Effector CD4-positive, alpha-beta T cell (primary cell): ENCODE data around the gene NEURL1B.
A peak's percentile ranks its signal among the peaks of the same experiment; 100 is the strongest.
"Not testable (repeated sequence)": the region's sequence is repeated elsewhere in the genome, so short reads cannot be mapped to it uniquely, and the experiment has no call there.

Experiments
- DNase-seq: peaks from one replicate; pipeline ENCODE4 v3.0.0-alpha.2; 2020

Gene NEURL1B

DNA sequence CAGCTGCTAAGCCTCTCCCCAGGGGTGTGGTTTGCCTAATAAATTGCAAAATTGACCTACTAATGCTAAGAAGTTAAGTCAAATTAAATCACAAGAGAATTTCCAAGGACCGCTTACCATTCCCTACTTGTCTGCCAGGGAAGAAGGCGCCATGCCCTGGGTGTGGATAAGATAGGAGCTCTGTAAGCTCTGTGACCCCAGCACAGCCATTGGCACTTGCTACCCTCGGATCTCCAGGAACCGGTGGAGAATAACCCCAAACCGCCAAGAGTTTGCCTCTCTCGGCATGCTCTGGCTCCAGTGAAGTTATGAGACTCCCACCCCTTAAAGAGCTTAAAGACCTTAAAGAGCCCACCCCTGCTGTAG, 58.9 kb downstream of the NEURL1B start:
- no peak for DNase-seq

DNA sequence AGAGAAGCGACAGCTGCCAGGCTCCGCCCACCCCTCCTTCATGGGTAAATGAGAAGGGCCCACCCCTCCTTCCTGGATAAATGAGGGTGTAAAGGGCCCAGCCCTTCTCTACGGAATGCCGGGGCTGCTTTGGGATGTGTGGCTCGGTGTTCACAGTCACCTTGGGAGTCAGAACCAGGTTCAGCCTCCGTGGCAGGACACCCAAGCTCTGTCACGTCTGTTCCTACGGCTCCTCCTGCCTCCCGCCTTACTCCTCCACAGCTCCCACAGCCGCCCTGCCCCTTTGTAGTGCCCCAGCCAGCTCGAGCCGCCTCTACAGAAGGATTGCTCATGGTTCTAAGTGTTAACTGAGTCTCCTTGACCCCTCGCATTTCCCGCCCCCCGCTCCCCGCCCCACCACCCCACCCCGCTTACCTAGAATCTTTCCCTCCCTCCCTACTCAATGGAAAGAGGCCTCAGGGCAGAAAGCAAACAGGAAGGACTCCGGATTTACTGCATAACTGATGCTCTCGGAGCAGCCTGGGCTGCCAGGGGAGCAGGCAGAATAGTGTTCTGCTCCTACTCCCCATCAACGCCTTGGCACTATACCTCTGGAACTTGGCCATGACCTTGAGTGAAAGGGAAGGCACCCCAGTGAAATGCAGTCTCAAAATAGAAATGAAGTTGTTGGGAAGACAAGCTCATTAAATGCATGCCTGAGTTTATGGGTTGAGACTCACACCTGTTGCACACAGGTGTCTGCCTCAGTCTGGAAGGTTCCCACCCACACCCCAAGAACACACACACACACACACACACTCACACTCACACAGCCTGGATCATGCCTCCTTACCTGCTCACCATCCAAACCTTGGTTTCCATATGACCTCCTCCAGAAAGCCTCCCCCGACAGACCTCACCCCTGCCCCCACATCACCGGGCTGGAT, 59.6 kb downstream of the NEURL1B start:
- no peak for DNase-seq

DNA sequence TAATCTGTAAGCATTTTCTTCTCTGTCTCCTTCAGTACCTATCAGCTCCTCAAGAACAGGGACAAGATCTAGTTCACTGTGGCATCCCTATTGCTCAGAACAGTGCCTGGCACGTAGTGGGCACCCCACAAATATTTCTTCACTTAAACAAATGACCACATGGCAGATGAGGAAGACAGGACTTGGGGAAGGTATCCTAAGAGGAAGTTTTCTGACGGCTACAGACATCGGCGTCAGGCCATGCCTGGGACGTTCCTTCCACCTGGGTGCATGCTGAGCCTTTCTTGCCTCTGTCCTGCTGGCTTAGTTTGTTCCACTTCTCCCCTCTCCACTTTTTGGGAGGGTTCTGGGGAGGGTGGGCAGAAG, 60.2 kb downstream of the NEURL1B start:
- DNase-seq, result no peak

- no peak for DNase-seq
These were observed 62.9 kb downstream of the NEURL1B start for GRCh38 chr5:172703952-172704351.

DNA sequence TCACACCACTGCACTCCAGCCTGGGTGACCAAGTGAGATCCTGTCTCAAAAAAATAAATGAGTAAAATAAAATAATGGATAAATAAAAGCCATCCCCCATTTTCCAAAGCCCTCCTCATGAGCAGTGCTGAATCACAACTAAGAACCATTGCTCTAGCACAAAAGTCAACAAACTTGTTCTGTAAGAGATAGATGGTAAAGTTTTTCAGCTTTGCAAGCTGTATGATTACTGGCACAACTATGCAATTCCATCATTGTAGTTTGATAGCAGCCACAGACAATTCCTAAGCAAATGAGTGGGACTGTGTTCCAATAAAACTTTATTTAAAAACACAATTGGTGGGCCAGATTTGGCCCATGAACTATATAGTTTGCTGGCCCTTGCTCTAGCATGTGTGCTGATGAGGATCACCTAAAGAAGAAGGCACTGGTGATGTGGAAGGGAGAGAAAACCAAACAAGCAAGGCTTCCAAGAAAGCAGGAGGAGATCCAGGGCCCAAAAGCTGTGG, 64.6 kb downstream of the NEURL1B start:
- DNase-seq, result no peak

- DNase-seq, result no peak
These were observed 65.7 kb downstream of the NEURL1B start for GRCh38 chr5:172706796-172707195.

- DNase-seq, result no peak
These were observed 66.5 kb downstream of the NEURL1B start for GRCh38 chr5:172707285-172708182.

- no peak for DNase-seq
These were observed 67.1 kb downstream of the NEURL1B start for GRCh38 chr5:172708183-172708505.

GRCh38 chr5:172710676-172711075, 69.6 kb downstream of the NEURL1B start:
- DNase-seq, result no peak

DNA sequence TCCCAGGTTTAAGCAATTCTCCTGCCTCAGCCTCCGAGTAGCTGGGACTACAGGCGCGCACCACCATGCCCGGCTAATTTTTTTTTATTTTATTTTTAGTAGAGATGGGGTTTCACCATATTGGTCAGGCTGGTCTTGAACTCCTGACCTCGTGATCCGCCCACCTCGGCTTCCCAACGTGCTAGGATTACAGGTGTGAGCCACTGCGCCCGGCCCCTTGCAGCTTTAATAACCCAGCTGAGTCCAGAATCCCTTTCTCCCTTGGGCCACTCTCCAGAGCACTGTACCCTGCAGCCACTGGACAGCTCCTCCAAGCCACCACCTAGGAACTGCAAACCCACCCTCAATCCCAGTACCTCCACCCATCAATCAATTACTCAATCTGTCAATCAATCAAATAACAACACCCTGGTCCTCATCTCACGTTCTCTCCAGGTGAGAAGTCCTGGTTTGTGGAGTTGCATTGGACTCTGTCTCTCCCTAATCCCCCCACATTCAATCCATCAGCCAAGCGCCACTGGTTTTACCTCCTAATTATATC, 70.3 kb downstream of the NEURL1B start:
- not testable (repeated sequence) for DNase-seq

- no peak for DNase-seq
These were observed 71.5 kb downstream of the NEURL1B start for GRCh38 chr5:172712610-172713009.

- peak; percentile 73 for DNase-seq
These were observed 72.2 kb downstream of the NEURL1B start for GRCh38 chr5:172713113-172713808.

DNA sequence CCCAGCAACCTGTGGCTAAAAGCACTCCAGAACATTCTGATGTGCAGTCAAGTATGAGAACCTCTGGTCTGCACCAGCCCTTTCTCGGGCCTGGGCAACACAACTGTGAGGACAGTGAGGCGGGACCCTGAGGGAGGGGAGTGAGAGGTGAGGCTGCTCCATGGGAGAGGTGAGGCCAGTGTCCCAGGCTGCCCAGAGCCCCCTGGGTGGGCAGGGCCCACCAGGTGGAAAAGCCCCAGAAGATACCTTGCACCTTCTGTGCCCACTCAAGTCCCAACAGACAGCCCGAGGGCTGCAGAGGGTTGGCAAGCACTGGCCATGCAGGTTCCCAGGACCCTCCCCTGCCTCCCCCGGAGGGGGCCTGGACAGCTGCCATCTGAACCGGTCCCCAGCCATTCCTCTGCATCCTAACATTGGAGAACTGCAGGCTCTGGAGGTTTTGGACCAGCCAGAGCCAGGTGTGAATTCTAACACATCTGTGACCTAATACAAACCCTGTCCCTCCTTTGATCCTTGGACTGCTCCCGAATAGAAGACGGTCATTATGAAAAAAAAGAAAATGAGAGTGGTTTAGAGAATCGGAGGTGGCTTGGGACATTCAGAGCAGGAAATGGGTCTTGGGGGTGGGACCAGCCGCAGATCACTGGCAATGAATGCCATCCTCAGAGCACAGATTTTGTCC, 72.9 kb downstream of the NEURL1B start:
- no peak for DNase-seq

DNA sequence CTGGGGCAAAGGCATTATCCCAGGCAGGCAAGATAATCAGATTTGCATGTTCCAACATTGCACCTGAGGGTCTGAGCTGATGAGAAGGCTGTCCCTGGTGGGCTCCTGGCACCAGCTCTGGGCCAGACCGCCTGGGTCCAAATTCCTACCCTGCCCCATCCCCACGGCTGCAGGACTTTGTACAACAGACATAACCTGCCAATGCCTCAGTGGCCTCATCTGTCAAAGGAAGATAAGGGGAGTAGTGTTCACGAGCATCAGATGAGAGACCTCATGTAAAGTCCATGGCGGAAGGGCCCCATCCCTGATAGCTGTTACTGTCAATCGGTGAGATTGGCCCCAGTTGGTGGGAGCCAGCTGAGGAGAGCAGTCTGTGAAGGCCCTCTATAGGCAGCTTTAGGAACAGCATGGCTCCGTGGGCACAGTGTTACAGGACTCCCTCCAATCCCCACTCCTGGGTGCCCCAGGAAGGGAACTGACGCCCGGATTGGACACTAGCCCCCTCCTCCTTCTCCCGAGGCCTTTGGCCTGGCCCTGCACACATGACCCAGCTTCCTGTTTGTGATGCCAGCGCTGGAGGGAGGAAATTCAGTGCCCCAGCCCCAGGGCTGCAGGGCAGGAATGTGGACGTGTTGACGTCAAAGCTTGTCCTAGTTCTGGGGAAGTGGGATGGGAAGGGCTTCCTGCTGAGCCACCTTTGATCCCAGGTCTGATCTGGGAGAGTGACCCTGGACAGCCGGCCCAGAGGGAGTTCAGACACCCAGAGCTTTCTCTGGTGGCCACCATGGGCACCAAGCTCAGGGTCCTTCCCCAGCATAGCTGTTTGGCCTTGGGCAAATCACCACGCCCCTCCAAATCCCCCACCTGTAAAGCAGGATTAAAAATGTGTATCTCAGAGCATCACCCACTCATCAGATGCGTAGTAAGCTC, 73.7 kb downstream of the NEURL1B start:
- peak; percentile 57 for DNase-seq

GRCh38 chr5:172715421-172715780, 74.3 kb downstream of the NEURL1B start:
- no peak for DNase-seq

- no peak for DNase-seq
These were observed 75.0 kb downstream of the NEURL1B start for GRCh38 chr5:172715931-172716682.

DNA sequence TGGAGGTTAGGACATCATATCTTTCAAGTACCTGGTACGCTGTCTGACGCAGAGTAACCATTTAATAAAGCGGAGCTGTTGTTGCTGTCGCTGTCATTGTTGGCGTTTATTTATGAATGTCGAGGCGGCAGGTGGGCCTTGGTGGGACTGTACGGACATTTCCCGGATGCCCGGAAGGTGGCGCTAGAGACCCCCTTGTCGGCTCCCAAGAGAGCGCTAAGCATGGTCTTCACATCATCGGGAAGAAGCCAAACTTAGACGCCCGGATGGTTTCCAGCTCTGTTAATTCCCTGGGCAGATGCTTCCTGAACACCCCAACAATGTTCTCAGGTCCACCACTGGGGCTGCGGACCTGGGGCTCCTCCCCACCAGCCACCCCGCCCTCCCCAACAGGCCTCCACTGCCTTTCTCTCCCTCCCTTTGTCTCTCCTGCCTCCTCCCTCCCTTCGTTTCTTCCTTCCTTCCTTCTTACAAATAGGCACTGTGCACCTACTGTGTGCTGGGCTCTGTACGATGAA, 75.8 kb downstream of the NEURL1B start:
- DNase-seq, result peak; percentile 81

GRCh38 chr5:172717481-172718195, 76.6 kb downstream of the NEURL1B start:
- no peak for DNase-seq

GRCh38 chr5:172718527-172719114, 77.6 kb downstream of the NEURL1B start:
- DNase-seq, result no peak
